NB4 (cell line): ENCODE data around the gene FN1.

Source experiments
- DNase-seq: peaks from one replicate; pipeline ENCODE4 v3.0.0; 2010; ENCODE audit warnings: low read depth
- H3K4me3 ChIP-seq: one replicate; pipeline ENCODE4 v1.5.1; 2011; ENCODE audit warnings: mild to moderate bottlenecking, low read depth, low read length, moderate library complexity
- CTCF ChIP-seq: IDR thresholded peaks from one replicate; pipeline ENCODE4 v1.5.1; 2012; ENCODE audit warnings: low read depth, low read length
- MAX ChIP-seq: IDR thresholded peaks from 2 replicates; pipeline ENCODE4 v1.6.1; 2011; ENCODE audit warnings: low read depth, low read length
- MYC ChIP-seq: IDR thresholded peaks from 2 replicates; pipeline ENCODE4 v1.6.1; 2011; ENCODE audit warnings: low read depth, low read length
- POLR2A ChIP-seq: IDR thresholded peaks from 2 replicates; pipeline ENCODE4 v1.6.1; 2011; ENCODE audit warnings: mild to moderate bottlenecking; ENCODE audit not compliant: insufficient read length; ENCODE audit errors: extremely low read depth

The FN1 gene

GRCh38 chr2:215316336-215316735, 119.5 kb downstream of the FN1 start:
- no peak for DNase-seq
- no peak overlapping the region for H3K4me3 ChIP-seq
- TF ChIP-seq POLR2A (no peak), MAX (no peak), CTCF (no peak), MYC (no peak)

- no peak overlapping the region for H3K4me3 ChIP-seq
- DNase-seq: no peak
- TF ChIP-seq CTCF (no peak), MAX (no peak)
Observed at GRCh38 chr2:215315301-215315700, 120.6 kb downstream of the FN1 start.

GRCh38 chr2:215314896-215315295, 121.0 kb downstream of the FN1 start:
- DNase-seq: no peak
- TF ChIP-seq POLR2A (no peak), MAX (no peak), CTCF (no peak), MYC (no peak)
- no peak overlapping the region for H3K4me3 ChIP-seq

GRCh38 chr2:215313255-215313613, 122.6 kb downstream of the FN1 start:
- TF ChIP-seq MAX (no peak), POLR2A (no peak), MYC (no peak), CTCF (no peak)
- DNase-seq: no peak
- H3K4me3 ChIP-seq: peak overlapping the region; percentile 95

- peak; percentile 98 for DNase-seq
- H3K4me3 ChIP-seq: peak within 1 kb of the TSS; percentile 95
- TF ChIP-seq POLR2A (peak; percentile 75), MAX (peak; percentile 99), CTCF (no peak), MYC (peak; percentile 99)
Observed at GRCh38 chr2:215311625-215312396, 124.1 kb downstream of the FN1 start, which contains the start of gene ATIC. ATIC (plus strand) TSS chr2:215312059; CDS start chr2:215312143, 84 bp downstream.

GRCh38 chr2:215311259-215311624, 124.6 kb downstream of the FN1 start:
- H3K4me3 ChIP-seq: peak overlapping the region; percentile 95
- peak; percentile 39 for DNase-seq
